NT2/D1 (cell line): ENCODE measurements around the gene STK11.

Experiments
- SUZ12 ChIP-seq: IDR thresholded peaks from 2 replicates; pipeline ENCODE4 v1.6.1; 2011; ENCODE audit not compliant: insufficient read length, insufficient read depth; ENCODE audit errors: extremely low read depth
- YY1 ChIP-seq: IDR thresholded peaks from 2 replicates; pipeline ENCODE4 v1.6.1; 2011; ENCODE audit not compliant: insufficient read length, insufficient read depth

DNA sequence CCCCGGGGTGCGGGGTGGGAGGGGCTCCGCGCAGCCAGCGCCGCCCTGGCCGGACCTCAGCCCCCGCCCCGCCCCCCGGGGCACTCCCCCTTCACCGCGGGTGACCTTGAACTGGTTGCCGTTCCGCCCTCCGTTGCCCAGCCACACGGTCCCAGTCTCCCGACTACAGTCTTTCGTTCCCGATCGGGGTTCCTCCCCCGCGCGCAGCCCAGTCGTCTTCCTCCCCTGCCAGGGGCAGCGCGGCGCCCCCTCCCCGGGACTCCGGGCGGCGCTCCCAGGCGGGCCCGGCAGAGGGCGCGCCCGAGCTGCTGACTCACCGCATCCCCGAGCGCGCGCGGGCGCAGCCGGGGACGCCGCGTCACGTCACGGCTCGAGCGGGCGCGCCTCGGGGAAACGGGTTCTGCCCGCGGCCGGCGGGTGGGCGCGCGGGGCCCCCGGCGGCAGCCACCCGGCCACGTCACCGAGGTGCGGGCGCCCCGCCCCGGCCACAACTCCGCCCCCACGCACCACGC lies 43.3 kb downstream of the STK11 start:
- TF ChIP-seq SUZ12 = no peak
- no peak for TF ChIP-seq YY1
